Mesendoderm (in vitro differentiated cells): Measurements from ENCODE around the gene USP49.

ENCODE experiments used
- DNase-seq: peaks from one replicate; pipeline ENCODE4 v3.0.0; 2013
- H2AK5ac ChIP-seq: 2 replicates; pipeline ENCODE4 v1.6.1; 2013; ENCODE audit warnings: low read length, inconsistent platforms
- H2BK120ac ChIP-seq: 2 replicates; pipeline ENCODE4 v1.6.1; 2013; ENCODE audit warnings: low read depth, mild to moderate bottlenecking, low read length, moderate library complexity, mixed read lengths
- H2BK15ac ChIP-seq: replicated peaks from 2 replicates; pipeline ENCODE4 v1.6.1; 2013; ENCODE audit warnings: low read depth, mild to moderate bottlenecking, moderate library complexity
- H2BK5ac ChIP-seq: 2 replicates; pipeline ENCODE4 v1.6.1; 2013; ENCODE audit warnings: low read length, inconsistent platforms
- H3K18ac ChIP-seq: 2 replicates; pipeline ENCODE4 v1.6.1; 2013; ENCODE audit warnings: mild to moderate bottlenecking, low read length, mixed read lengths
- H3K23ac ChIP-seq: one replicate; pipeline ENCODE4 v1.6.1; 2013; ENCODE audit warnings: low read length
- H3K27ac ChIP-seq: 2 replicates; pipeline ENCODE4 v1.5.1; 2013; ENCODE audit warnings: low read depth, mild to moderate bottlenecking, inconsistent platforms, low read length, moderate library complexity
- H3K27me3 ChIP-seq: 2 replicates; pipeline ENCODE4 v1.6.1; 2013; ENCODE audit warnings: low read length, control low read depth, mild to moderate bottlenecking, inconsistent platforms; ENCODE audit not compliant: insufficient read depth, poor library complexity
- H3K36me3 ChIP-seq: 2 replicates; pipeline ENCODE4 v1.6.1; 2013; ENCODE audit warnings: low read length, inconsistent platforms; ENCODE audit not compliant: control insufficient read depth, insufficient read depth
- H3K4ac ChIP-seq: one replicate; pipeline ENCODE4 v1.6.1; 2013; ENCODE audit warnings: low read depth, mild to moderate bottlenecking, low read length, moderate library complexity
- H3K4me1 ChIP-seq: 2 replicates; pipeline ENCODE4 v1.6.1; 2013; ENCODE audit warnings: low read depth, low read length, inconsistent platforms; ENCODE audit not compliant: control insufficient read depth
- H3K4me2 ChIP-seq: 2 replicates; pipeline ENCODE4 v1.6.1; 2013; ENCODE audit warnings: low read length
- H3K4me3 ChIP-seq: 2 replicates; pipeline ENCODE4 v1.5.1; 2013; ENCODE audit warnings: mild to moderate bottlenecking, low read length
- H3K56ac ChIP-seq: one replicate; pipeline ENCODE4 v1.6.1; 2013; ENCODE audit warnings: low read length
- H3K79me1 ChIP-seq: 2 replicates; pipeline ENCODE4 v1.6.1; 2013; ENCODE audit warnings: low read length, inconsistent platforms
- H3K79me2 ChIP-seq: 2 replicates; pipeline ENCODE4 v1.6.1; 2013; ENCODE audit warnings: mild to moderate bottlenecking, low read length; ENCODE audit not compliant: control insufficient read depth, insufficient read depth
- H3K9ac ChIP-seq: 2 replicates; pipeline ENCODE4 v1.6.1; 2013; ENCODE audit warnings: low read length, inconsistent platforms
- H4K5ac ChIP-seq: one replicate; pipeline ENCODE4 v1.6.1; 2013; ENCODE audit warnings: low read length
- H4K8ac ChIP-seq: one replicate; pipeline ENCODE4 v1.6.1; 2013; ENCODE audit warnings: low read depth, mild to moderate bottlenecking, control low read depth, low read length, moderate library complexity
- WGBS: extraction: QIAGEN DNeasy Blood & Tissue Kit; methylation state at CpG from one replicate; pipeline ENCODE4 v1.1.7; 2013; ENCODE audit warnings: low lambda C conversion rate, missing lambda C conversion rate; ENCODE audit not compliant: insufficient coverage; ENCODE audit errors: extremely low coverage; 5-methylcytosine and 5-hydroxymethylcytosine counted together

USP49 gene

GRCh38 chr6:41821266-41821665 lies 73.9 kb downstream of the USP49 start:
- H2BK120ac ChIP-seq: no peak overlapping the region

DNA sequence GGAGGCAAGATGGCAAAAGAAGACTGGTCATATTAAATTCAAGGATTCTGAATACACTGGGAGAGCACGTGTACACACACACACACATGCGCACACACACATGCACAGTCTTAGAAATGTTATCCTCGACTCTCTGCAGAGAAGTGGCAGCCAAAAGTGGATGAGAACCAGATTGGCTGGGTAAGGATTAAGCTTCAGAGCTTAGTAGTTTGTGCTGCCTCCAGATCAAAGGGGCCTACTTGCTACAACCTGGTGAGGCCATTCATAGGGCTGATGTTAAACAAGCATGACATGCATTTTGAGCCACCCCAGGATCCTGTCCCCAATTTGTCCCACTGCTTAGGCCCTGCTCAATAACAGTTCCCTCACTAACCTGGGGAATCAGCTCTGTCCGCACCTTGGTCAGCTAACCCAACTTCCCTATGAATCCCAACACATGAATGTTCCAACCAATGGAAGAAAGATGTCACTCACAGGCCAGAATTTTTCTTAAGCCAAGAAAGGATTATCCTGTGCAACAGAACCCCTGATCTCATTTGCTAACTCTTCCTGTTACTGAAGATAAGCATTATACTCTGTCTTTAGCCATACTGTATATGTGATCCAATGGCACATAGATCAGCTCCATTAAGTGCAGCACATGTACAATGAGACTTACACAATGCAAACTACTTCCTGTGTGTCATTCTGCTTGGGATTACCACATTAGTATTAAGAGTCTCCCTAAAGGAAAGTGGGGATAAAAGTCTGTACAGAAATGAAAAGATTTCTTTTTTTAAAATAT lies 76.7 kb downstream of the USP49 start:
- DNase-seq: no peak
- no peaks in the 10 kb centered on the region for H3K27me3 ChIP-seq
- no peak overlapping the region for H3K23ac ChIP-seq
- H2BK15ac ChIP-seq: no peak overlapping the region
- no peak overlapping the region for H4K5ac ChIP-seq
- no peak overlapping the region for H2BK120ac ChIP-seq
- WGBS: no CpG with 5 or more reads among the region's 4 CpGs
- no peaks in the 10 kb centered on the region for H3K79me2 ChIP-seq
- H3K4me1 ChIP-seq: no peaks in the 10 kb centered on the region
- H3K4me2 ChIP-seq: no peak overlapping the region
- no peaks in the 10 kb centered on the region for H3K79me1 ChIP-seq
- H3K56ac ChIP-seq: no peak overlapping the region
- H3K4ac ChIP-seq: no peak overlapping the region
- H3K4me3 ChIP-seq: no peak overlapping the region
- no peak overlapping the region for H3K9ac ChIP-seq
- H2AK5ac ChIP-seq: no peak overlapping the region
- no peak overlapping the region for H3K18ac ChIP-seq
- no peak overlapping the region for H2BK5ac ChIP-seq
- H4K8ac ChIP-seq: no peak overlapping the region
- H3K27ac ChIP-seq: no peak overlapping the region
- H3K36me3 ChIP-seq: no peaks in the 10 kb centered on the region

More at GRCh38 chr6:41821266-41821665, 73.9 kb downstream of the USP49 start:
- no peak overlapping the region for H2BK15ac ChIP-seq
- H3K4me2 ChIP-seq: no peak overlapping the region
- no peaks in the 10 kb centered on the region for H3K36me3 ChIP-seq
- H3K23ac ChIP-seq: no peak overlapping the region
- no peak overlapping the region for H3K4ac ChIP-seq
- no CpG with 5 or more reads among the region's 4 CpGs for WGBS
- H3K79me2 ChIP-seq: no peaks in the 10 kb centered on the region
- no peak overlapping the region for H3K9ac ChIP-seq
- DNase-seq: no peak
- no peak overlapping the region for H3K27ac ChIP-seq
- no peak overlapping the region for H4K5ac ChIP-seq
- no peak overlapping the region for H2BK5ac ChIP-seq
- H3K56ac ChIP-seq: no peak overlapping the region
- no peak overlapping the region for H4K8ac ChIP-seq
- no peaks in the 10 kb centered on the region for H3K79me1 ChIP-seq
- no peaks in the 10 kb centered on the region for H3K4me1 ChIP-seq
- no peak overlapping the region for H3K4me3 ChIP-seq
- H2AK5ac ChIP-seq: no peak overlapping the region
- no peak overlapping the region for H3K18ac ChIP-seq
- no peaks in the 10 kb centered on the region for H3K27me3 ChIP-seq

GRCh38 chr6:41815587-41815986 lies 79.6 kb downstream of the USP49 start:
- no peak overlapping the region for H2BK5ac ChIP-seq
- DNase-seq: peak; percentile 2
- H3K36me3 ChIP-seq: no peaks in the 10 kb centered on the region
- no peak overlapping the region for H3K4me3 ChIP-seq
- no peaks in the 10 kb centered on the region for H3K79me2 ChIP-seq
- no peak overlapping the region for H2AK5ac ChIP-seq
- H3K27ac ChIP-seq: no peak overlapping the region
- no peak overlapping the region for H3K4ac ChIP-seq
- no peaks in the 10 kb centered on the region for H3K27me3 ChIP-seq
- H4K8ac ChIP-seq: no peak overlapping the region
- no peak overlapping the region for H2BK15ac ChIP-seq
- WGBS: no CpG with 5 or more reads among the region's 1 CpG
- H3K23ac ChIP-seq: no peak overlapping the region
- H3K56ac ChIP-seq: no peak overlapping the region
- no peak overlapping the region for H3K4me2 ChIP-seq
- H3K79me1 ChIP-seq: no peaks in the 10 kb centered on the region
- H4K5ac ChIP-seq: no peak overlapping the region
- no peak overlapping the region for H3K18ac ChIP-seq
- H3K4me1 ChIP-seq: no peaks in the 10 kb centered on the region
- H2BK120ac ChIP-seq: no peak overlapping the region
- no peak overlapping the region for H3K9ac ChIP-seq

DNA sequence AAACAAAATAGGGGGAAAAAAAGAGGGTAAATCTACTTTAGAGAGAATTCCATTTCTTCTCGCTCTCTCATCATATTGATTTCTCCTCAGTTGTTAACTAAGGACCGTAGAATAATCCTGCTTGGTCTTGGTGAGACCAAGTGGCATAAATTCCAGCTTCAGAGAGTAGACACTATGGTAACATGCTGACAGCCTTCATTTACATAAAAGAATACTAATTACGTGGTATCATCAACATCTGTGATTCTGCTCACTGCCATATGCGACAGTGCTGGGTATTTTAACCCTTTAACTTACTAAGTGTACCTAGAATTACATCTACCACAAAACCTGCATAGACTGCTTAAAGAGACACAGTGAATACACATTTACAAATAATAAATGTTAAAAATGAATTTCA lies 80.5 kb downstream of the USP49 start:
- H3K36me3 ChIP-seq: no peaks in the 10 kb centered on the region
- no CpG with 5 or more reads among the region's 4 CpGs for WGBS
- no peak overlapping the region for H3K4me2 ChIP-seq
- H3K23ac ChIP-seq: no peak overlapping the region
- no peak overlapping the region for H3K4ac ChIP-seq
- H2BK5ac ChIP-seq: no peak overlapping the region
- H3K18ac ChIP-seq: no peak overlapping the region
- no peak overlapping the region for H2AK5ac ChIP-seq
- no peak overlapping the region for H3K9ac ChIP-seq
- no peak for DNase-seq
- H3K79me2 ChIP-seq: no peaks in the 10 kb centered on the region
- H4K8ac ChIP-seq: no peak overlapping the region
- H2BK15ac ChIP-seq: no peak overlapping the region
- H3K79me1 ChIP-seq: no peaks in the 10 kb centered on the region
- H3K27ac ChIP-seq: no peak overlapping the region
- no peaks in the 10 kb centered on the region for H3K27me3 ChIP-seq
- no peak overlapping the region for H3K56ac ChIP-seq
- H3K4me1 ChIP-seq: no peaks in the 10 kb centered on the region
- no peak overlapping the region for H4K5ac ChIP-seq
- H2BK120ac ChIP-seq: no peak overlapping the region
- H3K4me3 ChIP-seq: no peak overlapping the region

GRCh38 chr6:41813956-41814355 lies 81.2 kb downstream of the USP49 start:
- no peaks in the 10 kb centered on the region for H3K36me3 ChIP-seq
- no peak overlapping the region for H3K18ac ChIP-seq
- H2AK5ac ChIP-seq: no peak overlapping the region
- no peak overlapping the region for H4K8ac ChIP-seq
- no peak overlapping the region for H3K4me3 ChIP-seq
- no peak overlapping the region for H3K27ac ChIP-seq
- no peak overlapping the region for H3K4ac ChIP-seq
- no peaks in the 10 kb centered on the region for H3K27me3 ChIP-seq
- no CpG with 5 or more reads among the region's 2 CpGs for WGBS
- DNase-seq: no peak
- H3K4me2 ChIP-seq: no peak overlapping the region
- no peak overlapping the region for H2BK5ac ChIP-seq
- no peaks in the 10 kb centered on the region for H3K79me1 ChIP-seq
- no peak overlapping the region for H4K5ac ChIP-seq
- H3K9ac ChIP-seq: no peak overlapping the region
- no peaks in the 10 kb centered on the region for H3K4me1 ChIP-seq
- H2BK15ac ChIP-seq: no peak overlapping the region
- no peak overlapping the region for H3K56ac ChIP-seq
- no peak overlapping the region for H2BK120ac ChIP-seq
- no peaks in the 10 kb centered on the region for H3K79me2 ChIP-seq
- no peak overlapping the region for H3K23ac ChIP-seq

DNA sequence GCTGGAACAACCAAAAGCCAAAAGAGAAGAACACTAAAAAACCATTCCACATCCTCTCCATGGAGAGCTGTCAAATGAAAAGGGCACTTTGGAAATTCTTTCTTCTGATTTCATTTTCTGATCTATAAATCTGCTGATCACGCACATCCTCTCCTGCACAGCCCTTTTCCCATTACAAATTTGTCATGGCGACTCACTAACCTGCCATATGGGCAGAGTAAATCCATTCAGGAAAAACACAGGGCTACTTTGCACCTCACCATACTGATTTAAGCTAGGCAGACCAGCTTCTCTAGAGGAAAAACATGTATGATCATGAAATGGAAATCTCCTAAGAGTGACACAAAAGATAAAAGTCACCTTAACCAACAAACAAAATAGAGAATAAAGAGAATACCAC lies 81.7 kb downstream of the USP49 start:
- Histone ChIP-seq H3K4me1 (no peaks in the 10 kb centered on the region), H2BK5ac (no peak overlapping the region), H3K9ac (no peak overlapping the region), H3K27ac (no peak overlapping the region), H4K8ac (no peak overlapping the region), H3K23ac (no peak overlapping the region), H3K27me3 (no peaks in the 10 kb centered on the region), H3K4me2 (no peak overlapping the region), H3K79me1 (no peaks in the 10 kb centered on the region), H2BK120ac (no peak overlapping the region), H2AK5ac (no peak overlapping the region), H3K4me3 (no peak overlapping the region), H3K36me3 (no peaks in the 10 kb centered on the region), H3K4ac (no peak overlapping the region), H4K5ac (no peak overlapping the region), H3K79me2 (no peaks in the 10 kb centered on the region), H3K56ac (no peak overlapping the region), H3K18ac (no peak overlapping the region), H2BK15ac (no peak overlapping the region)
- no CpG with 5 or more reads among the region's 2 CpGs for WGBS
- DNase-seq: no peak
